ENCODE data around the gene SRCIN1. TPM values are rescaled to one million over a fixed set of nuclear protein-coding genes. Genes with fewer than 3 reads are reported as not detected.

The SRCIN1 gene
- total and polyA plus RNA-seq, 2 donors (not counting 1 experiment from before 2014, with no cell fraction given): 0.44 to 1.1 TPM

- Mint-ChIP-seq H3K27me3 (peaks cover 70% of the 10 kb centered on the region), H3K4me3 (no peak overlapping the region), H3K9me3 (ENCODE audit: insufficient read depth) (no peaks in the 10 kb centered on the region), H3K27ac (no peak overlapping the region), H3K4me1 (peaks cover 6% of the 10 kb centered on the region)
- Histone ChIP-seq H3K4me1 (ENCODE audit: control insufficient read depth in 2 of 2, insufficient read depth in 2 of 2, low read length in 2 of 2) (peaks cover 0 to 11% of the 10 kb centered on the region in 2 donors), H3K36me3 (replicated peaks in 1 of 2; ENCODE audit: control extremely low read depth in 1 of 2, control insufficient read depth in 1 of 2, extremely low read depth in 1 of 2, insufficient read depth in 2 of 2, low read length in 1 of 2) (no peaks in the 10 kb centered on the region), H3K27ac (ENCODE audit: low read length in 2 of 2) (no peak overlapping the region), H3K27me3 (replicated peaks in 1 of 4; ENCODE audit: control extremely low read depth in 1 of 4, control insufficient read depth in 3 of 4, insufficient read depth in 4 of 4, low read length in 3 of 4) (peaks cover 0 to 91% (median 30%) of the 10 kb centered on the region in 4 experiments), H3K4me2 (replicated peaks; ENCODE audit: low read depth, low read length, poor library complexity, severe bottlenecking) (no peak overlapping the region), H3K4me3 (ENCODE audit: control extremely low read depth in 1 of 5, extremely low read depth in 1 of 5, insufficient read depth in 1 of 5, low read depth in 2 of 5, low read length in 4 of 5) (no peak overlapping the region), H4K20me1 (ENCODE audit: control insufficient read depth, insufficient read depth, low read length, poor library complexity, severe bottlenecking) (no peaks in the 10 kb centered on the region), H3K79me2 (ENCODE audit: control insufficient read depth, insufficient read depth, low read length) (no peaks in the 10 kb centered on the region), H3K9me3 (ENCODE audit: control extremely low read depth in 1 of 3, control insufficient read depth in 2 of 3, insufficient read depth in 1 of 3, low read length in 2 of 3) (peaks cover 0 to 9% (median 0%) of the 10 kb centered on the region in 3 donors), H2AFZ (ENCODE audit: insufficient read depth, low read depth, low read length, poor library complexity, severe bottlenecking) (no peak overlapping the region), H3K9ac (ENCODE audit: low read length) (no peak overlapping the region)
- intact Hi-C loops (cut with micrococcal nuclease): no loop called here
- TF ChIP-seq EZH2 (IDR thresholded peaks at IDR 0.05; ENCODE audit: borderline replicate concordance, insufficient read depth, low read depth, low read length, poor library complexity, severe bottlenecking) (no peak), CTCF (IDR thresholded peaks at IDR 0.05) (no peak)
- WGBS (ENCODE audit: insufficient coverage): 84% methylated on average over 4 of the region's 4 CpGs
- POLR2A ChIA-PET: no interaction called here
- DNase-seq: no peak
- no peak for ATAC-seq (ENCODE audit: low read depth)
- CTCF ChIA-PET: interaction anchor here (0.6 kb wide), 1 partner anchor 607 kb away, joined by 3 read pairs; no protein-coding TSS in a partner anchor
Measured at GRCh38 chr17:38600416-38600815, 5.3 kb downstream of the SRCIN1 start.

- Histone ChIP-seq H2AFZ (ENCODE audit: insufficient read depth, low read depth, low read length, poor library complexity, severe bottlenecking) (no peak overlapping the region), H3K4me3 (ENCODE audit: control extremely low read depth in 1 of 5, extremely low read depth in 1 of 5, insufficient read depth in 1 of 5, low read depth in 2 of 5, low read length in 4 of 5) (no peak overlapping the region), H3K36me3 (replicated peaks in 1 of 2; ENCODE audit: control extremely low read depth in 1 of 2, control insufficient read depth in 1 of 2, extremely low read depth in 1 of 2, insufficient read depth in 2 of 2, low read length in 1 of 2) (no peaks in the 10 kb centered on the region), H3K4me2 (replicated peaks; ENCODE audit: low read depth, low read length, poor library complexity, severe bottlenecking) (no peak overlapping the region), H3K27ac (ENCODE audit: low read length in 2 of 2) (no peak overlapping the region), H3K9me3 (ENCODE audit: control extremely low read depth in 1 of 3, control insufficient read depth in 2 of 3, insufficient read depth in 1 of 3, low read length in 2 of 3) (peaks cover 0 to 6% (median 0%) of the 10 kb centered on the region in 3 donors), H3K27me3 (replicated peaks in 1 of 4; ENCODE audit: control extremely low read depth in 1 of 4, control insufficient read depth in 3 of 4, insufficient read depth in 4 of 4, low read length in 3 of 4) (peaks cover 0 to 92% (median 31%) of the 10 kb centered on the region in 4 experiments), H4K20me1 (ENCODE audit: control insufficient read depth, insufficient read depth, low read length, poor library complexity, severe bottlenecking) (no peaks in the 10 kb centered on the region), H3K4me1 (ENCODE audit: control insufficient read depth in 2 of 2, insufficient read depth in 2 of 2, low read length in 2 of 2) (peaks cover 0 to 3% of the 10 kb centered on the region in 2 donors), H3K9ac (ENCODE audit: low read length) (no peak overlapping the region), H3K79me2 (ENCODE audit: control insufficient read depth, insufficient read depth, low read length) (no peaks in the 10 kb centered on the region)
- ChIA-PET CTCF (interaction anchor here (1.4 kb wide), 1 partner anchor 17 kb away, joined by 4 read pairs; no protein-coding TSS in a partner anchor), POLR2A (no interaction called here)
- DNase-seq (no peak), ATAC-seq (ENCODE audit: low read depth) (no peak)
- no peak overlapping the region for H3K27ac Mint-ChIP-seq
- 33% methylated on average over 5 of the region's 9 CpGs for WGBS (ENCODE audit: insufficient coverage)
- H3K4me3 Mint-ChIP-seq: no peak overlapping the region
- H3K27me3 Mint-ChIP-seq: peaks cover 75% of the 10 kb centered on the region
- H3K4me1 Mint-ChIP-seq: peaks cover 5% of the 10 kb centered on the region
- no peak for TF ChIP-seq CTCF (IDR thresholded peaks at IDR 0.05)
- TF ChIP-seq EZH2 (IDR thresholded peaks at IDR 0.05; ENCODE audit: borderline replicate concordance, insufficient read depth, low read depth, low read length, poor library complexity, severe bottlenecking): no peak
- intact Hi-C loops (cut with micrococcal nuclease): no loop called here
- H3K9me3 Mint-ChIP-seq (ENCODE audit: insufficient read depth): no peaks in the 10 kb centered on the region
Measured at GRCh38 chr17:38599398-38599856, 6.3 kb downstream of the SRCIN1 start.

Measured in B cell (primary cell).